Stimulated activated CD4-positive, alpha-beta T cell treated with anti-CD3 and anti-CD28 coated beads, TNF-alpha, amount 100 ng/mL, for 24 hours (primary cell): Measurements from ENCODE around the gene EFNB1.

Source experiments
- DNase-seq, 3 experiments: peaks; one replicate each; pipeline ENCODE4 v3.0.0-alpha.2; 2020; ENCODE audit warnings: low read depth in 3 of 3

The EFNB1 gene

DNA sequence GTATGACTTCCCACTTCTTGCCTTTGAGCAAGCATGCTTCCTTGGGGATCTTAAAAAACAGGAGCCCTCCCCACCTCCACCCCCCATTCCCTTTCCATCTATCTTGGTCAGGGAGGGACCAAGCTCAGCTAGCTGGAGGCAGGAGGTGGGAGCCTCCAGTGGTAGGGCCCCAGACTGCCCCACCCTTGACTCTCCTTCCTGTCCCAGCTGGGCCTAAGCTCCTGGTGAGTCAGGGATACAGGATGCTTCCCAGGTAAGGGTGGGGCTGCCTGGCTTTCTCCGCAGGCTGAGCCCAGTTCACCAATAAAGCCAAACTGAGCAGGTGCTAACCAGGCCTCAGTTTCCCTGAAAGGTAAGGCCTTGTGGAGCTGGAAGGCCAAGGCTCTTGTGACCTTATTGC is 15.2 kb downstream of the EFNB1 start:
- no peak for DNase-seq

DNA sequence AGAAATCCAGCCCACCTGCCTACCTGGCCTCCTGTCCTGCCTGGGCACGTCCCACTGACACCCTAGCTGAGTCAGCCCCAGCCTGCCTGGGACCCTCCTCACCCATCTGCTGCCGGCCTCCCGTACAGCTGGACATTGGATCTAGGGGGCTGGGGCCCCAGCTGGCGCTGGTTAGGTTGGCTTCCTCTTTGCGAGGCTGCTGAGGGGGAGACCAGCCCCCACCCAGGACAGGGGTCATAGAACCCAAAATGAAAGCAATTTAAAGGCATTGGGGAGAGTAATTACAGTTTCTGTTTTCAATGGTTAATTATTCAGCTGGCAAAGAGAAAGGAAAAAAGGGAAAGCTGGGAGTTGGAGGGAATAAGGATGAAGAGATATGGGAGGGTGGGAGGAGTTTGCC is 15.8 kb downstream of the EFNB1 start:
- no peak for DNase-seq

DNA sequence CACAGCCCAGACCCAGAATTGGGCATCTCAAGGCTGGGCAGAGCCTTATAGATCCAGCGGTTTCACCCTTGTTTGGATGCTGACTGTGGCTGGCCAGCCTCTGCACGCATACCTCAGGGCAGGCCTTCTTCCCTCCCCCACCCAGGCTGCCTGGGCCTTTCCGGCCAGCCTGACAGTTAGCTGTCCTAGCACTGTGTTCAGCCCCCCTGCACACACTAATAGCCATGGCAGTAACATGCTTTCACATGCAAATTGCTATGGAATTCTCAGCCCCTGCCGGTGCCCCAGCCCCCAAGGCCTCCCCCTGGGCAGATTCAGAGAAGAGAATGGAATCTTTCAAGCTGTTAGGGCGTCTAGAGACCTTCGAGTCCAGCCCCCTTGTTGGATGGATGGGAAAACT is 17.7 kb downstream of the EFNB1 start:
- no peak for DNase-seq

DNA sequence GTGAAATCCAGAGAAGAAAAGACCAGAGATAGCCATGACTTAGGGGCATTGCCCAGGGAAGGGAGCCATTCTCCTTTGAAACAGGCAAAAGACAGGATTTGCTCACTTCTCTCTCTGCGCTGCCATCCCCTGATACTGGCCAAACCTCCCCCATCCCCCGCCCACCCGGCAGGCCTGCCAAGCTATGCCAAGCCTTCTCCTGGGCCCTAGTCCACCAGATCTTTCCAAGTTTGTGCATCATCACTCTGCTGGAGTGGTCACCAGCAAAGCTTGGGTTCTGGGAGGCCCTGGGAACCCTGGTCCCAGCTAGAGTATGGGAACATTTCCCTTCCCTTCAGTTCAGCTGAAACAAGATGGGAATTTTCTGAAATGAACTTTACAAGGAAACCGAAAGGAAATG is 18.4 kb downstream of the EFNB1 start:
- DNase-seq, result no peak

DNA sequence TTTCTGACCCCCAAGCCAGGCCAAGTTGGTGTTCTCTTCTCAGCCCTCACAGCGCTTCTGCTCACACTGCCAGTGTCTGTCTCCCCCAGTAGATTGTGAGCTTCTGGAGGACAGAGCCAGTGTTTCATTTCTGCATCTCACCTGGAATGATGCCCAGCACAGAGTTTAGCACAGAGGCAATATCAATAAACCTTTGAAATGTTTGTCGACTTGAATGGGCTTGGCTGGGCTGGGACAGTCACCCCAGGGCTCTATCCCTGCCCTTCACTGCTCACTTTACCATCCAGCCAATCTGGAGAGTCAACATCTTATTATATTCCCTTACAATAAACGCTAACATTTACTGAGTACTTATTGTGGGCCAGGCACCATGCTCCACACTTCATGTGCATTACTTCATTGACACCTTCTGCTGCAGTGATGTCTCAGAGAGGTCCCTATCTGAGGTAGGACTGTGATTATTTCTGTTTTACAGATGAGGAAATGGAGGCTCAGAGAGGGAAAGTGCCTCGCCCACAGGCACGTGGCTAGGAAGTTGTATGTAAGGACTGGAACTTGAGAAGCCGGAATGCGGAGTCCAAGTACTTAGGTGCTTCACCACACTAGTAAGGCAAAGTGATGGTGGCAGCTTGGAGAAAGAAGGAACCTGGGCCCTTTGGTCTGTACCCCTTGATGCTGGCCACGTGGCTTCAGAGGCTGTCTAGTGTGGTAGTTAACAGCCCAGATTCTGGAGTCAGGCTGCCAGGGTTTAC is 19.5 kb downstream of the EFNB1 start:
- DNase-seq, result no peak

DNA sequence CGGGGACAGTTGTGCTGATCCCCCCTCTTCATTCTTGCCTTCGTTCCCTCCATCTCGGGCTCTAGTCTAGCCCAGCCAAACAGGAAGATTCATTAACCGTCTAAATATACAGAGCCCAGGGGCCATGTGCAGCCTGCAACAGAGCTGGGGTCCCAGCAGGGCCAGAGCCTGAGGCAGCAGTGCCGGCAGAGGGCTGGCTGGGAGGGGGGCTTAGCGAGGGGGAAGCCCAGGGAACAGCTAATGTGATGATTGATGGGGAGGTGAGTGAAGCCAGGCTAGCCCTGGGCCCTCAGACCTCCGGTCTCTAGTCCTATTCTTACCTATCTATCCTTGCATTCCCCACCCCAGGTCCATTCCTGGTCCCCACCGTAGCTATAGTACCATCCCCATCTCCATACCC is 22.3 kb downstream of the EFNB1 start:
- no peak for DNase-seq

DNA sequence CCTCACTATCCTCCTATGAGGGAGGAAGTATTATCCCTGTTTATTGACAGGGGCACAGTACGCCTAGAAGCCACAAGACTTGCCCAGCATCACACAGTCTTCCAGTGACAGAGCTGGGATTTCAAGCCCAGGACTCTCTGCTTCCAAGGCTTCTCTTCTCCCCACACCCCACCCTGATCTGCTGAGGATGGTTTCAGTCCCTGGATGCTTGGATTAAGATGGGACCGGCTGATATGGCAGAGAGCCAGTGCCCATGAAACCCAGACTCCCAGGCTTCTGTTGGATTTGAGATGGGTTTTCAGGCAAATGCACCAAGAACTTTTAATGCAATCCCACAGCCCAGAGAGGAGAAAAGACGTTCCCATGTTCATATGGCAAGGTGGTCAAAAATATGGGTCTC is 23.2 kb downstream of the EFNB1 start:
- DNase-seq, result no peak

DNA sequence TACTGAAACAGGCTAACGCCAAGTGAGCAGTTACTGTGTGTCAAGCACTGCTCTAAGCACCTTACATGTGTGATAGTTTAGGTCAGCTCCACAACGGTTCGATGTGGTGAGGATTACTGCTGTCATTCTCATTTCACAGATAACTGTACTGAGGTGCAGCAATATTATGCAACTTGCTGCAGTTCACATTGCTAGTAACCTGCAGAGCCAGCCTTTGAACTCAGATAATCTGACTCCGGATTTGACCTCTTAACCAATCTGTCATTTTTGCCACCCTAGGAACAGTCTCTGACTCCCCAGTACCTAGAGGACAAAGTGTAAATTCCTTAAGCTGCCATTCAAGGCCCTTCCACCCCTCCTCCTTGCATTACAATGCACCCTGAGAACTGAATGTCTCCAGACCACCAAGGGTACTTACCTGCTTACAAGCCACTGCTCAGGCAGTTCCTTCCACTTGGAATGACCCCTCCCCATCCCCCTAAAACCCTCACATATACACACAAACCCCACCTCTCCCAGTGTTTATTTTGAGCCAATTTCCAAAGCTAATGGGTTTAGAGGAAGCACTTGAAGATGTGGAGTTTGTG is 24.9 kb downstream of the EFNB1 start:
- no peak for DNase-seq

DNA sequence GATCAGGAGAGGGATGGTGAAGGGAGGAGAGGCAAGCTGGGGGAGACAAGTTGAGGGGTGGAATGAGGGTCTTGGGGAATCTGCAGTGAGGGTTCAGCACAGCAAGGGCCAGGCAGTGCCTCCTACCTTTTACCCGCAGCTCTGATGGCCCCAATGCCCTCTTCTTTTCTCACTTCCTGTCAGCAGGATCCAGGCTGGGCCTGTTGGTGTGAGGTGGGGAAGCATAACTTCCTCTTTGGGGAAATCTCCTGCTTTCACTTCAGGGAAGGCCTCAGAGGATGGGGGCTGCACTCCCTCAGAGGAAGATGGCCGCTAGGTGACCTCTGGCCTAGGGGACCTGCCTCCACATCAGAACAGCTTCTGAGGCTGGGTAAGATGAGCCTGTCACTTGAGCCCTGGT is 36.5 kb downstream of the EFNB1 start:
- no peak for DNase-seq

DNA sequence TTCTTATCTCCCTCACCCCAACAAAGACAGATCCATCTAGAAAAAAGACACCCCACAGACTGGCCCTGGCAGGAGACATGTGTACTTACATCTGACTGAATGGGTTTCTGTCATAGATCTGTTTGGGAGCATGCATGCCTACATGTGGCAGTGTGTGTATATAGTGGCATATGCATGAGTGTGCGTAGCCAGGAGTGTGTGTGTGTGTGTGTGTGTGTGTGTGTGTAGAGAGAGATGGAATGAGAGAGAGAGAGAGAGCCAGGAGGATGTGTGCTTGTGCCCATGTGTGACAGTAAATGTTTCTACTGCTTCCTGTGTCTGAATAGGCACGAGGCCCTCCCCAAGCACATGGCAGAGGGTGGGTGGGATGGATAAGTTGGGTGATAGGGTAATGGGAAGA is 37.1 kb downstream of the EFNB1 start:
- DNase-seq, result no peak

DNA sequence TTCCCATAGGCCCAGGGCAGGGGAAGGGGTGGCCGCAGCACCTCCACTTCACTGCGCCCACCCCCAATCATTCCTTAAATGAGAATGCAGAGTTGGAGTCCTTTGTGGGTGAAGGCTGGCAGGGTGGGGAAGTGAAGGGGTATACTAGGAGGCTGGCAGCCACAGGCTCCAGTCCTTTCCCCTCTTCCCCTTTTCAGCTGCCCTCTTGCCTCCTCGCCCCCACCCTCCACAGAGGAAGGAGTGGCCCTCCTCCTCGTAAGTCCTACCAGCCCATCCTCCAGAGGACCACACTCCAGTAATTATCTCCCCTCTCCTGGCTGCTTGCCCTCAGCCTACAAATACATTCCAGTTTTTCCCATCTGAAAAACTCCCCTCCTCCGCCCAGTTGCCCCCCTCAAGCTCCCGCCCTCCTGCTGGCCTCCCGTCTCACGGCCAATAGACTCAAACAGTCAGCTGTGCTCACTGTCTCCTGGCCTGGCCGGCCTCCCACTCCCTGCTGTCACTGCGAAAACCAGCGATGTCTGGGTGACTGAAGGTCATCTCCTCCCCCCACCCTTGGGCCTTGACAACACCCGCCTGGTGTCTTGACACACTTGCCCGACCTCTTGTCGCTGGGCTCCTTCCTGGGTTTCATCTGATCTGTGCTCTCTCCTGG is 38.8 kb downstream of the EFNB1 start:
- DNase-seq, result no peak

DNA sequence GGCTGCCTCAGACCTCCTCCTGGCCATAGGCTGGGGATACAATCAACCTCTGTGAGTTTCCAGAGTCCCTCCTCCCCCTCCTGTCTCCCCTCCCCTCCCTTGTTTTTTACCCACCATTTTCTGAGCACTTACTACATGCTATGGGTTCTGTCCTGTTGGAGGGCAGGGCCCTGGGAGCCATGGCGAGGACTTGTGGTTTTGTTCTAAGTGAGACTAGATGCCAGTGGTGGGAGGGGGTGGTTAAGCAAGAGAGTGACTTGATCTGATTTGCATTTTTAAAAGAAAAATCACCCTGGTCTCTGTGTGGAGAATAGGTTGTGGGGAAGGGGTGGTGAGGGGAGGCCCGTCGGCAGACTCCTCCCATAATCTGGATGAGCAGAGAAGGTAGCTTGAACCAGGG is 39.5 kb downstream of the EFNB1 start:
- no peak for DNase-seq

DNA sequence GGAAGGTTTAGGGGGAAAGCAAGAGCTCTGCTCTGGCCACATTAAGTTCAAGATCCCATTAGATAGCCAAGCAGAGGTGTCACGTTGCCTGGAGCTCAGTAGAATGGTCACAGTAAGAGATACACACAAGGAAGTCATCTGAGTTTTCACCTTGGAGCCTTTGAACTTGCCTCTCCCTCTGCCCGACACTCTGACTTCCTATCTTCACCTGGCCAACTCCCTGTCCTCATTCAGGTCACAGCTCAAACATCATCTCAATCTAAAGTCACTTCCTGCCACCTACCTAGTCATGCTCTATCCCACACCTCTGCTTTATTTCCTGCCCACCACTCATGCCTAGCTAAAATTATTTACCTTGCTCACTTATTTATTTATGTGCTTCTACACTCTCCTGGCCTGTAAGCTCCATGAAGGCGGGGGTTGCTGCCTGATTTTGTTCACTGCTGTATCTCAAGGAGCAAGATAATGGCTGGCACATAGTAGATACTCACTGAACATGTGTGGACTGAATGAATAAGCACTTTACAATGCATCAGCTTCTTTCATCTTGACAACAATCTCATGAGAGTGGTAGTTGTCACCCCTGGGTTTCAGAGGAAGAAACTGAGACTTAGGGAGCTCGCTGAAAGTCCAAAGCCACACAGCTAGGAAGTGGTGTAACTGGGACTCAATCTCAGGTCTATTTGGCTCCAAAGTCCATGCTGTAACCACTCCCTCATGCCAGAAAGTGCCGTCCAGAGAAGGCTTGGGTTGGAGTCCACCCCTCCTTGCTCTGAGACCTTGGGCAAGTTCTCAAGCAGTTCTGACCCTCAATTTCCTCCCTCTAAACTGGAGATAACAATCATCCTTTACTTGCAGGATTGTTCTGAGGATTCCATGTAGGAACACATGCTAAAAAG is 40.3 kb downstream of the EFNB1 start:
- DNase-seq, result no peak

DNA sequence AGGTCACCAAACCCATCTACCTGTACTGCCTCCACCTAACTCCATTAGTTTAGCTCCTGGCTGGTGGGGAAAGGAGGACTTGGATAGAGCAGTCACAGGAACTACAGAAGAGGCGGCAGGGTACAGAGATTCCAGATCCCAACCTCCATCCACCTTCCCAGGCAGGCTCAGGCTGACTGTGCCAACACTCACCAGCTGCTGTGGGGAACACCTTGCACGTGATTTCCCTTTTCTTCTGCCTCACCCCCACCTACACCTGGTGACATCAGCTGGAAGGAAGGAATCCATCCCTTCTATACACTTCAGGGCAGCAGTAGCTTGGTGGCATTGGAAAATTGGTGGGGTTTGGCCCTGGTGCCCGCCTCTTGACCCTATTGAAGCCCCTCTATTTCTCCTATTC is 41.5 kb downstream of the EFNB1 start:
- DNase-seq, result no peak

DNA sequence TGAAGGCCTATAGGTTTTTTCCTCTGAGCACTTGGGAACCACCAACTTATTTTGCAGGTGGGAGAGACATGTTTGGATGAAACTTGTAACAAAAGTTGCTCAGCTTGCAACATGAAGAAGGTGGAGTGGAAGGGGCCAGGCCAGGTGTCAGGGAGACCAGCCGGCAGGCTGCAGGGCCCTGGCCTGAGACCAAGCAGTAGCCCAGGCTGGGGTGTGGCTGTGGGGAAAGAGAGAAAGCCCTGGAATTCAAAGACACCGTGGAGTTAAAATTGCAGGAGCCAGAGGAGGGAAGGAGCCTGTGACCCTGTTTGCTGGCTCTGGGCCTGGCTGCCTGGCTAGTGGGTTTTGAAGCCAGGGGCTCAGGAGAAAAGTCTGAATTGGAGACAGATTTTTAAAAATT is 43.4 kb downstream of the EFNB1 start:
- no peak for DNase-seq

DNA sequence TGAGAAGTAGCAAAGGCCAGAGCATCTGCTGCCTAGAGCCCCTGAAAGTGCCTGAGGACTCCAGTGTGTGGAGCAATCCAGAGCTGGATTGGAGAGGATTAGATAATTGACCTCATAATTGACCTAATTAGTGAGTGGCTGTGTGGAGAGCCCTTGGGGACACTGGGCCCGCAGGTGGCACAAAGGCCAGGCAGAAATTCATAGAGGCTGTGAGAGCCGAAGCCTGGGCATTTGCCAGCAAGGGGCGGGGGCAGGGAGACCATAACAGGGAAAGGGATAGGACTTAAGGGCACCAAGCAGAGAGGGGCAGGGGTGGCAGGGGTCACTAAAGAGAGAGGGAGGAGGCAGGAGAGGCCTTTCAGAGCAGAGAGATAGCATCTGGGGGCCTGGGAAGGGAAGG is 45.3 kb downstream of the EFNB1 start:
- no peak for DNase-seq

DNA sequence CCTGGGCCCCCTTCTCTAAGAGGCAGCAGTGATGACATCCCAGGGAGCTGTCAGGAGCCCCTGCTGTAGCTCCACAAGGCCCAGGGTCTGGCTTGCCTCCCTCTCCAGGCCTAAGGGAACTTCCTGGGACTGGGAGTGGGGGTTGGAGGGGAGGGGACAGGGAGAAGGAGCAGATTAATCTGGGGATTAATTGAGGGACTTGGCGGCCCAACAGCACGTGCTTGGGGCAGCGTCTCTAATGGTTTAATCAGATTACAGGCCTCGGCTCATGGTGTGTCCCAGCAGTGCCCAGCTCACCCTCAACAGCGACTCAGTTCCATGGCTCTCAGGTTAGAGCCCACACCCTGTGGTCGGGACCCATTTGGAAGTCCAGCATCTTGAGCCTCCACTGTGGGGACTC is 47.9 kb downstream of the EFNB1 start:
- no peak for DNase-seq

DNA sequence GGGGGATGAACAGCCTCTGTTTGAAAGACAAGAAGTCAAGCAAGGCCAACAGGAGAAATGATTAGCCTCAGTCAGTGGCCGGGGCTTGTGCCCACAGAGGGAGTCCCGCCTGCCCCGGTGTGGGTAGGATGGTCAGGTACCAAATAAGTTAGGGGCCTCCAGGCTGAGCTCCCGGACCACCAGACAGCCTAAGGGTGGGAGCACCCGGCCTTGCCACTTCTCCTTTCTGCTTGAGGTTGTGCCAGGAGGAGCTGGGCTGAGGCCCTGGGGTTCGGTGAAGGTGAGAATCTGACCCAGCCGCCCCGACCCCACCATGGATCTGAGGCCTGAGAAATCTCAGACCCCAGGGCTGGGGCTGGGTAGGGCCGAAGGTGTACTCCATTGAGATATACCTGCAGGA is 48.8 kb downstream of the EFNB1 start:
- no peak for DNase-seq

DNA sequence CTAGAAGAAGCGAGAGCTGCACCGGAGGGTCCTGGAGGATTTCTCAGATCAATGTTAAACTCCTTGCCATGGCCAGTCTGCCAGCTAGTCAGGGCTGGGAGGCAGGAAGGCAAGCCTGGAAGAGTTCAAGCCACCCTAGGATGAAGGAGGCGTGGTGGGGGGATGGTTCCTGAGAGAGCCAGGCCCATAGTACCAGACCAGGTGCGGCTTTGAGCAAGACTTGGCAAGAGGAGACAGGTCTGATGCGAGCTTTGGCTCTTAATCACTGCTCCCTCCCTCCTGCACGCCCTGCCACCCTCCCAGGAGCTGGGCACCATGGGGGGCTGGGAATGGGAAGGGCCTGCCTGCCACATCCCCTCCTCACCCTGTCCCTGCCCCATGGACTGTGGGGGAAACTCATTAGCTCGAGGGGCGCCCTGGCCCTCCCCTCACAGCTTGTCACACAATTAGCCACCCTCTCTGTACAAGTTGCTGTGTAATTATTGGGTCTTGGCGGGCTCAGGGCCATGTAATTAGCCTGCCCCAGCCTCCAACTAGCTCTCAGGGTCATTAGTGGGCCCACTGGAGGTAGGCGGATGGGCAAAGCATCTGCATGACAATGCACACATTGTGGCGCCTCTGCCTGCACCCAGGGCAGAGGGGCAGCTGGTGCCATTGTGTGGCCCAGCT is 50.3 kb downstream of the EFNB1 start:
- DNase-seq, result no peak

DNA sequence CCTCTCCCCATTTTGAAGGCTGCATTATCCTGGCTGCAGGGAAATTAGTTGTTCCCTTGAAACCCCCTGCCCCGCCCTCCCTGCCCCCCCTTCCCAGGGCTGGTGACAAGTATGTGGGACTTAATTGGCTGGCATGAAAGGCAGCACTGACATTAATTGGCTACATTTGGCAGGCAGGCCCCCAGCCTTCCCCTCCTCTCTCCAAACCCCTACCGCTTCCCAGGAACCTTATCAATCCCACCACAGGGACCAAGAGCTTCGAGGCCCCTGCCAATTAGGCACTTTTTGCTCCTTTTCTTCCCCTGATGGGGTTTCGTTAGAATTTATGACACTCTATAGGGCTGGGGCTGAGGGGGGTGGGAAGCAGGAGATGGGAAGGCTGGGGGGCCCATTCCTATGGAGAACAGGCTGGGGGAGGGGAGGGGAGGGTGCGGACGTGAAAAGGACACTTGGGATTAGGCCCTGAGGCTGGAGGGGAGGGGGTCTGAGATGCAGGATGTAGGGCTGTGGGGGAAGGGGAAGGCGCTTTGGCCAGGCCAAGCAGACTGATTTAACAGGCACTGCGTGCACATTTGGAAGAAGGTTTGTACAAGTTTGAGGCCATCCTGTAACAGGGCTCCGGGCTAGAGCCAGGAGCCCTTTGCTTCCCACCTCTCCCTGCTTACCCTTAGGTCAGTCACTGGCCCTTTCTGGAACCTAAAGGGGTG is 52.2 kb downstream of the EFNB1 start:
- DNase-seq, result no peak

DNA sequence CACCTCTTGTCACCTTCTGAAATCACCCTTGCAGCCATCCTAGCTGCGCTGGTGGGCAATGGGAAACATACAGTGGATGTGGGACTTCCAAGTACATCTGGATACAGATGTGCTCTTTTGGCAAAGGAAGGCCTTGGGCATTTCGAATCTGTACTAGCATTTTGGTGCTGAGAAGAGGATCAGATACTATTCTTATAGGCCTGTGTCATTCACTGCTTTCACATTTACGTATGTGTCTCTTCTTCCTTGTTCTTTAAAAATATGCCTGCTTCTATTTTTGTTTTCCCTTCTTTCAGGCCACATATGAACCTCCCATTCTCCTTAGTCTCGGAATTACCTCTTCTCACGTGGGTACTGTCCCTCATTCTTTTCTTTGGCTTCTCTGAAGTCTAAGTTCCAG is 53.1 kb downstream of the EFNB1 start:
- DNase-seq, result no peak
